A673 (cell line): ENCODE results near the gene CCDC61. TPM values are rescaled to one million over a fixed set of nuclear protein-coding genes. Genes with fewer than 3 reads are reported as not detected.

Experiments
- BruUV-seq: library from RNA; stranded (reverse); fragments of 400-500 nt; replicated peaks from 2 replicates; lab custom pipeline; 2021; lab: Mats Ljungman, UMichigan
- CTCF ChIA-PET: fragments of 300-600 bp; sonication (Branson Sonifier 250); formaldehyde crosslinking; loops from one replicate; lab custom pipeline; 2022; ENCODE audit warnings: antibody characterized with exemption; lab: Charles Lee
- POLR2A ChIA-PET: fragments of 300-600 bp; sonication (Branson Sonifier 250); formaldehyde crosslinking; loops from one replicate; lab custom pipeline; 2022; ENCODE audit warnings: antibody characterized with exemption; ENCODE audit not compliant: low non-redundant PET; lab: Charles Lee
- DNase-seq: peaks from one replicate; pipeline ENCODE4 v3.0.0-alpha.2; 2015; ENCODE audit warnings: low spot score
- H3K27ac ChIP-seq: fragments of 200-600 bp; sonication (generic); 2 replicates; pipeline ENCODE4 v1.5.1; 2016; ENCODE audit warnings: mixed run types, low read depth, mild to moderate bottlenecking, mixed read lengths, antibody characterized with exemption, low read length; ENCODE audit not compliant: poor library complexity, severe bottlenecking
- H3K27me3 ChIP-seq: fragments of 200-600 bp; sonication (generic); replicated peaks from 2 replicates; pipeline ENCODE4 v1.6.1; 2017; ENCODE audit warnings: mixed run types, low read depth, mild to moderate bottlenecking, mixed read lengths, antibody characterized with exemption, low read length; ENCODE audit not compliant: insufficient read depth, poor library complexity
- H3K36me3 ChIP-seq: fragments of 200-600 bp; sonication (generic); 2 replicates; pipeline ENCODE4 v1.6.1; 2016; ENCODE audit warnings: mixed run types, mild to moderate bottlenecking, mixed read lengths, antibody characterized with exemption, low read length; ENCODE audit not compliant: insufficient read depth, poor library complexity, severe bottlenecking
- H3K4me1 ChIP-seq: fragments of 200-600 bp; sonication (generic); 2 replicates; pipeline ENCODE4 v1.6.1; 2017; ENCODE audit warnings: mixed run types, mild to moderate bottlenecking, mixed read lengths, antibody characterized with exemption, low read length; ENCODE audit not compliant: insufficient read depth, poor library complexity, severe bottlenecking
- H3K4me3 ChIP-seq: fragments of 200-600 bp; sonication (generic); 2 replicates; pipeline ENCODE4 v1.5.1; 2016; ENCODE audit warnings: low read depth, mixed run types, mild to moderate bottlenecking, mixed read lengths, low read length; ENCODE audit not compliant: poor library complexity, severe bottlenecking
- H3K9me3 ChIP-seq: fragments of 200-600 bp; sonication (generic); 2 replicates; pipeline ENCODE4 v1.6.1; 2016; ENCODE audit warnings: mixed run types, low read depth, mild to moderate bottlenecking, mixed read lengths, antibody characterized with exemption, low read length; ENCODE audit not compliant: poor library complexity, severe bottlenecking
- CTCF ChIP-seq: fragments of 300-800, 200-600 bp; sonication (generic); conservative IDR thresholded peaks from 2 replicates; pipeline ENCODE4 v1.5.1; 2017; ENCODE audit warnings: low read depth, mild to moderate bottlenecking, antibody characterized with exemption, low read length, moderate library complexity, mixed read lengths
- EZH2 ChIP-seq: fragments of 200-600 bp; sonication (generic); IDR thresholded peaks from 2 replicates; pipeline ENCODE4 v1.6.1; 2017; ENCODE audit warnings: borderline replicate concordance, low read depth, mild to moderate bottlenecking, mixed read lengths, antibody characterized with exemption, low read length; ENCODE audit not compliant: poor library complexity, severe bottlenecking
- intact Hi-C: fragments of 100-400 bp; cut with micrococcal nuclease; formaldehyde crosslinking; loops from one replicate; pipeline ENCODE4 v1.10.0; 2022; ENCODE audit not compliant: unreplicated experiment
- total RNA-seq: library from RNA; stranded (reverse); gene quantifications from 2 replicates; pipeline ENCODE4 v1.2.3, GENCODE V29; 2021

Gene CCDC61
- total RNA-seq, 1 experiment from 2014 or later = 16.5 TPM

GRCh38 chr19:45998834-45999233, 3.6 kb downstream of the CCDC61 start:
- ChIA-PET CTCF (no interaction called here), POLR2A (no interaction called here)
- BruUV-seq = no TSS peak
- DNase-seq = no peak
- Histone ChIP-seq H3K9me3 (no peaks in the 10 kb centered on the region), H3K4me3 (no peak overlapping the region), H3K27ac (no peak overlapping the region), H3K4me1 (peaks cover 12% of the 10 kb centered on the region), H3K36me3 (no peaks in the 10 kb centered on the region), H3K27me3 (no peaks in the 10 kb centered on the region)
- no peak for TF ChIP-seq EZH2
- no peak for TF ChIP-seq CTCF
- intact Hi-C loops = no loop called here

- no peaks in the 10 kb centered on the region for H3K27me3 ChIP-seq
- no peaks in the 10 kb centered on the region for H3K36me3 ChIP-seq
- H3K4me1 ChIP-seq = peaks cover 12% of the 10 kb centered on the region
- TF ChIP-seq EZH2 (no peak), CTCF (no peak)
- no peak for DNase-seq
- BruUV-seq = no TSS peak
- H3K4me3 ChIP-seq = no peak overlapping the region
- intact Hi-C loops = no loop called here
- POLR2A ChIA-PET = no interaction called here
- H3K27ac ChIP-seq = no peak overlapping the region
- CTCF ChIA-PET = no interaction called here
- H3K9me3 ChIP-seq = no peaks in the 10 kb centered on the region
These were observed 4.4 kb downstream of the CCDC61 start for GRCh38 chr19:45999653-46000121.

GRCh38 chr19:46000491-46001246, 5.4 kb downstream of the CCDC61 start:
- intact Hi-C loops = no loop called here
- Histone ChIP-seq H3K4me3 (no peak overlapping the region), H3K27me3 (no peaks in the 10 kb centered on the region), H3K36me3 (no peaks in the 10 kb centered on the region), H3K4me1 (peaks cover 12% of the 10 kb centered on the region), H3K9me3 (no peaks in the 10 kb centered on the region), H3K27ac (no peak overlapping the region)
- peak; percentile 31 for DNase-seq
- POLR2A ChIA-PET = no interaction called here
- BruUV-seq = no TSS peak
- TF ChIP-seq EZH2 = no peak
- no peak for TF ChIP-seq CTCF
- CTCF ChIA-PET = no interaction called here
